ENCODE measurements around the gene SLC9A5. TPM values are rescaled to one million over a fixed set of nuclear protein-coding genes. Genes with fewer than 3 reads are reported as not detected.
A peak's percentile ranks its signal among the peaks of the same experiment; 100 is the strongest.

SLC9A5 gene
- total RNA-seq, 2 experiments from 2014 or later, result 2.7 to 4.2 TPM

DNA sequence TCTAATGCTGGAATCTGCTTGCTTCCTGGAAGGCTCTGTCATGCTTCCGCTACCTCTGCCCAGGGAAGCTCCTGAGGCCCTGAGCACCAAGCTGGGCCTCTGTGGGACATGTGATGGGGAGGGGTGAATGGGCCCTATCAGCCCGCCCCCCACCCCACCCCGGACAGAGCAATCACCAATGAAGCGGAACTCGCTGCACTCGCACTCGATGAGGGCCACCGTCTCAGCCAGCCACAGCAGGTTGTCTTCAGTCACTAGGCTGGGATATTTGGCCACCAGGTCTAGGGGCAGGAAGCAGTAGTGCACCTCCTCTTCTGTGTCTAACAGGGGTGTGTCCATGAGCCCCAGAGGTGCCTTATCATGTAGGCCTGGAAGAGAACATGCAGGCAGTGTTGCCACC lies 54.2 kb downstream of the SLC9A5 start:
- no peaks in the 10 kb centered on the region for H3K9me2 ChIP-seq (ENCODE audit: insufficient read depth, low read length)
- no peak for DNase-seq (ENCODE audit: low spot score)
- no peak overlapping the region for H3K27ac ChIP-seq (ENCODE audit: low read depth, low read length, poor library complexity, severe bottlenecking)
- no TSS peak for BruUV-seq (replicated peaks)
- no peaks in the 10 kb centered on the region for H4K20me1 ChIP-seq (ENCODE audit: insufficient read depth, low read length)
- H3K4me3 ChIP-seq (ENCODE audit: low read depth, low read length, poor library complexity, severe bottlenecking), result no peak overlapping the region
- H3K4me2 ChIP-seq (ENCODE audit: low read length), result no peak overlapping the region
- TF ChIP-seq EZH2phosphoT487 (IDR thresholded peaks at IDR 0.05; ENCODE audit: borderline replicate concordance, low read depth, low read length), result no peak
- TF ChIP-seq, protein P1, sequence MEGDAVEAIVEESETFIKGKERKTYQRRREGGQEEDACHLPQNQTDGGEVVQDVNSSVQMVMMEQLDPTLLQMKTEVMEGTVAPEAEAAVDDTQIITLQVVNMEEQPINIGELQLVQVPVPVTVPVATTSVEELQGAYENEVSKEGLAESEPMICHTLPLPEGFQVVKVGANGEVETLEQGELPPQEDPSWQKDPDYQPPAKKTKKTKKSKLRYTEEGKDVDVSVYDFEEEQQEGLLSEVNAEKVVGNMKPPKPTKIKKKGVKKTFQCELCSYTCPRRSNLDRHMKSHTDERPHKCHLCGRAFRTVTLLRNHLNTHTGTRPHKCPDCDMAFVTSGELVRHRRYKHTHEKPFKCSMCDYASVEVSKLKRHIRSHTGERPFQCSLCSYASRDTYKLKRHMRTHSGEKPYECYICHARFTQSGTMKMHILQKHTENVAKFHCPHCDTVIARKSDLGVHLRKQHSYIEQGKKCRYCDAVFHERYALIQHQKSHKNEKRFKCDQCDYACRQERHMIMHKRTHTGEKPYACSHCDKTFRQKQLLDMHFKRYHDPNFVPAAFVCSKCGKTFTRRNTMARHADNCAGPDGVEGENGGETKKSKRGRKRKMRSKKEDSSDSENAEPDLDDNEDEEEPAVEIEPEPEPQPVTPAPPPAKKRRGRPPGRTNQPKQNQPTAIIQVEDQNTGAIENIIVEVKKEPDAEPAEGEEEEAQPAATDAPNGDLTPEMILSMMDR (conservative IDR thresholded peaks at IDR 0.05; ENCODE audit: low read length), result no peak
- H3K79me2 ChIP-seq (ENCODE audit: insufficient read depth, low read depth, low read length), result no peaks in the 10 kb centered on the region
- no peak overlapping the region for H2AFZ ChIP-seq (ENCODE audit: low read length)
- intact Hi-C loops (cut with micrococcal nuclease; ENCODE audit: unreplicated experiment), result no loop called here
- ChIA-PET CTCF (ENCODE audit: unreplicated experiment) (no interaction called here), POLR2A (no interaction called here)
- H3K4me1 ChIP-seq (ENCODE audit: insufficient read depth, low read length, poor library complexity, severe bottlenecking), result no peaks in the 10 kb centered on the region
- no peaks in the 10 kb centered on the region for H3K9me3 ChIP-seq (ENCODE audit: low read length)
- H3K36me3 ChIP-seq (ENCODE audit: insufficient read depth, low read length), result no peaks in the 10 kb centered on the region

DNA sequence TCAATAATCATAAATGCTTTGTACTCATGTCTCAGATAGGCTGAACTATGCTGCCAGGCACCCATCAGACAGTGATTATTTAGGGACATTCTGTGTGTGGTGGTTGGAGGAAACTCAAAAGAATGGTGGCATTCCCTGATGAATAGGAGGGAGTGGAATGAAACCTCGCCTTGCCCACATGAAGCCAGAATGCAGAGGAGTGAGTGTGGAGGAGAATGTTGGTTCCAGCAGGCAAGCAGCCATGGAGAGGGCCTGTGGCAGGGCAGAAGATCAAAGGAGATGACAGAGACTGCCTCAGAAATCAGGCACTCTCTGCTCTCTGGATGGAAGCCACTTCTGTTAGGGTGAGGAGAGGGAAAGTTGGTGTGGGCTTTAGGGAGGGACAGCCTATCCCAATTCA lies 55.2 kb downstream of the SLC9A5 start:
- H3K9me3 ChIP-seq (ENCODE audit: low read length), result no peaks in the 10 kb centered on the region
- no peak overlapping the region for H3K27ac ChIP-seq (ENCODE audit: low read depth, low read length, poor library complexity, severe bottlenecking)
- no peak overlapping the region for H3K4me2 ChIP-seq (ENCODE audit: low read length)
- no peaks in the 10 kb centered on the region for H3K79me2 ChIP-seq (ENCODE audit: insufficient read depth, low read depth, low read length)
- no peak overlapping the region for H3K4me3 ChIP-seq (ENCODE audit: low read depth, low read length, poor library complexity, severe bottlenecking)
- no peaks in the 10 kb centered on the region for H4K20me1 ChIP-seq (ENCODE audit: insufficient read depth, low read length)
- no peak overlapping the region for H2AFZ ChIP-seq (ENCODE audit: low read length)
- intact Hi-C loops (cut with micrococcal nuclease; ENCODE audit: unreplicated experiment), result no loop called here
- no peaks in the 10 kb centered on the region for H3K9me2 ChIP-seq (ENCODE audit: insufficient read depth, low read length)
- no peaks in the 10 kb centered on the region for H3K4me1 ChIP-seq (ENCODE audit: insufficient read depth, low read length, poor library complexity, severe bottlenecking)
- H3K36me3 ChIP-seq (ENCODE audit: insufficient read depth, low read length), result no peaks in the 10 kb centered on the region
- no peak for DNase-seq (ENCODE audit: low spot score)
- POLR2A ChIA-PET, result no interaction called here
- TF ChIP-seq EZH2phosphoT487 (IDR thresholded peaks at IDR 0.05; ENCODE audit: borderline replicate concordance, low read depth, low read length), result no peak
- CTCF ChIA-PET (ENCODE audit: unreplicated experiment), result no interaction called here
- no TSS peak for BruUV-seq (replicated peaks)

DNA sequence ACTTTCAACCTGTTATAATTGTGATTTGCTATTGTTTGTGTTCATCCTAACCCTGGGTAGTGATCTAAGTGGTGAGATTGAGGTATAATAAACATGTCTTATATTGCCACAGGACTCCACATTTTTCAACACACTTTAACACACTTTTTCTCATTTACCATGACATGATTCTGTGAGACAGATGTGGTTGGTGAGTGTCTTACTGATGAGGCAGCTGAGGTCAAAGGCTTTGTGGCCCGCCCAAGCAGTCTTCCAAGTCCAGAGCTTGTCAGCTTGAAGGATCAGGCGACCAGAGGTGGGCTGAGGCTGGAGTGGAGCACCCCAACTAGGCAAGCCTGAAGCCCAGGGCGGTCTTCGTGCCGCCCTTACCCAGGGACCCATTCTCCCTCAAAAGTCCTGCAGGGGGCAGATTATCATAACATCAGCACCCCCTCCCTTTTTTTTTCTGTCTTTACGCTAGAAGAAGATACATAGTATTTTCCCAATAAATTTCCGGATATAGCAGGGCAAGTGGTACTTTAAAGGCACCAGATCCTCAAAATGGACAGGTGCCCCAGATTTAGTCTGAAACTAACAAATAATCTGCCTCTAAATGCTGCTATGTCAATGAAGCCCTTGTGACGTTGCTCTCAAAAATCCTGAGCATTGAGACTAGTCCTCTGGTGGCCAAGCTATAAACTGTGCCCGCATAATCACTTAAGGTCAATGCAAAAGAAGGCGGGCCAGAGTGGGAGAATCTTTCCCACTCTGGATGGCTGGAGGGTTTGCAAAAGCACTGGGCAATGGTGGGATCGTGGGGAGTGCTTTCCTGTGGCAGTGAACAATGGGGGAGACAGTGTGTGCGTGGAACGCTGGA lies 56.7 kb downstream of the SLC9A5 start:
- Histone ChIP-seq H3K9me3 (ENCODE audit: low read length) (no peaks in the 10 kb centered on the region), H3K4me2 (ENCODE audit: low read length) (no peak overlapping the region), H3K79me2 (ENCODE audit: insufficient read depth, low read depth, low read length) (no peaks in the 10 kb centered on the region), H3K9me2 (ENCODE audit: insufficient read depth, low read length) (no peaks in the 10 kb centered on the region), H3K36me3 (ENCODE audit: insufficient read depth, low read length) (no peaks in the 10 kb centered on the region), H3K4me3 (ENCODE audit: low read depth, low read length, poor library complexity, severe bottlenecking) (no peak overlapping the region), H3K4me1 (ENCODE audit: insufficient read depth, low read length, poor library complexity, severe bottlenecking) (no peaks in the 10 kb centered on the region), H3K27ac (ENCODE audit: low read depth, low read length, poor library complexity, severe bottlenecking) (no peak overlapping the region), H2AFZ (ENCODE audit: low read length) (no peak overlapping the region), H4K20me1 (ENCODE audit: insufficient read depth, low read length) (no peaks in the 10 kb centered on the region)
- no TSS peak for BruUV-seq (replicated peaks)
- ChIA-PET CTCF (ENCODE audit: unreplicated experiment) (no interaction called here), POLR2A (no interaction called here)
- TF ChIP-seq, protein P1 (conservative IDR thresholded peaks at IDR 0.05; ENCODE audit: low read length), result peak; percentile 55
- TF ChIP-seq EZH2phosphoT487 (IDR thresholded peaks at IDR 0.05; ENCODE audit: borderline replicate concordance, low read depth, low read length), result no peak
- DNase-seq (ENCODE audit: low spot score), result no peak
- intact Hi-C loops (cut with micrococcal nuclease; ENCODE audit: unreplicated experiment), result no loop called here

Data from OCI-LY7 (cell line).